B cell (primary cell): ENCODE results near the gene PHACTR1. TPM values are rescaled to one million over a fixed set of nuclear protein-coding genes. Genes with fewer than 3 reads are reported as not detected.

Experiments
- ATAC-seq: fragments of 200-7000 bp; cut with Tn5 transposase; one replicate; pipeline ENCODE4 v1.10.0; 2021; ENCODE audit warnings: low read depth, mild to moderate bottlenecking, moderate number of reproducible peaks, moderate library complexity
- CTCF ChIA-PET: fragments of 350-600 bp; sonication (Branson Sonifier 250); formaldehyde crosslinking; loops from one replicate; lab custom pipeline; 2021; ENCODE audit warnings: antibody characterized with exemption, inconsistent platforms; lab: Charles Lee
- POLR2A ChIA-PET: fragments of 350-600 bp; sonication (Branson Sonifier 250); formaldehyde crosslinking; loops from one replicate; lab custom pipeline; 2021; ENCODE audit warnings: antibody characterized with exemption; lab: Charles Lee
- DNase-seq: peaks from one replicate; pipeline ENCODE4 v3.0.0; 2013
- H2AFZ ChIP-seq: 2 replicates; pipeline ENCODE4 v1.6.1; 2012; ENCODE audit warnings: mild to moderate bottlenecking, low read depth, low read length; ENCODE audit not compliant: insufficient read depth, poor library complexity, severe bottlenecking
- H3K27ac ChIP-seq, 2 donors: 1 replicate in 1 of 2; 2 replicates in 1 of 2; pipeline ENCODE4 v1.5.1; 2012 to 2013; ENCODE audit warnings: low read length in 2 of 2, mild to moderate bottlenecking in 2 of 2, moderate library complexity in 1 of 2
- H3K27me3 ChIP-seq, 4 experiments: fragments of 200-600 bp in 1 of 4; sonication (generic) in 1 of 4; replicated peaks in 1 of 4; 1 replicate in 2 of 4; 2 replicates in 2 of 4; pipeline versions ENCODE4 v1.6.1 to v1.7.0; 2013 to 2016; ENCODE audit warnings: low read length in 3 of 4, mild to moderate bottlenecking in 2 of 4, mixed read lengths in 1 of 4, moderate library complexity in 1 of 4; ENCODE audit not compliant: insufficient read depth in 4 of 4, control insufficient read depth in 3 of 4; ENCODE audit errors: control extremely low read depth in 1 of 4
- H3K36me3 ChIP-seq, 2 experiments: replicated peaks in 1 of 2; 1 replicate in 1 of 2; 2 replicates in 1 of 2; pipeline versions ENCODE4 v1.6.1 to v1.7.1; 2013; ENCODE audit warnings: low read length in 1 of 2; ENCODE audit not compliant: insufficient read depth in 2 of 2, control insufficient read depth in 1 of 2; ENCODE audit errors: control extremely low read depth in 1 of 2, extremely low read depth in 1 of 2
- H3K4me1 ChIP-seq, 2 donors: fragments of 200-600 bp in 1 of 2; sonication (generic) in 1 of 2; 1 replicate in 1 of 2; 2 replicates in 1 of 2; pipeline versions ENCODE4 v1.5.1 to v1.6.1; 2013 to 2017; ENCODE audit warnings: low read length in 2 of 2; ENCODE audit not compliant: control insufficient read depth in 2 of 2, insufficient read depth in 2 of 2
- H3K4me2 ChIP-seq: replicated peaks from 2 replicates; pipeline ENCODE3; 2012; ENCODE audit warnings: mild to moderate bottlenecking, low read depth, low read length; ENCODE audit not compliant: poor library complexity, severe bottlenecking
- H3K4me3 ChIP-seq, 5 experiments: fragments of 200-600 bp in 1 of 5; sonication (generic) in 1 of 5; 1 replicate in 3 of 5; 2 replicates in 2 of 5; pipeline versions ENCODE4 v1.5.1 to v1.7.0; 2011 to 2016; ENCODE audit warnings: low read length in 4 of 5, mild to moderate bottlenecking in 4 of 5, low read depth in 2 of 5, control low read depth in 1 of 5, moderate library complexity in 1 of 5; ENCODE audit not compliant: insufficient read depth in 1 of 5; ENCODE audit errors: control extremely low read depth in 1 of 5, extremely low read depth in 1 of 5
- H3K79me2 ChIP-seq: fragments of 200-600 bp; sonication (generic); one replicate; pipeline ENCODE4 v1.6.0; 2016; ENCODE audit warnings: low read length; ENCODE audit not compliant: control insufficient read depth, insufficient read depth
- H3K9ac ChIP-seq: fragments of 200-600 bp; sonication (generic); 2 replicates; pipeline ENCODE4 v1.6.1; 2017; ENCODE audit warnings: mild to moderate bottlenecking, low read length, moderate library complexity
- H3K9me3 ChIP-seq, 3 donors: one replicate each; pipeline versions ENCODE4 v1.6.1 to v1.7.1; 2013; ENCODE audit warnings: low read length in 2 of 3; ENCODE audit not compliant: control insufficient read depth in 2 of 3, insufficient read depth in 1 of 3; ENCODE audit errors: control extremely low read depth in 1 of 3
- H4K20me1 ChIP-seq: 2 replicates; pipeline ENCODE4 v1.6.0; 2012; ENCODE audit warnings: mild to moderate bottlenecking, low read length; ENCODE audit not compliant: insufficient read depth, control insufficient read depth, poor library complexity, severe bottlenecking
- H3K27ac Mint-ChIP-seq: one replicate; pipeline ENCODE4 v1.8.0; 2021; ENCODE audit warnings: mixed read lengths
- H3K27me3 Mint-ChIP-seq: one replicate; pipeline ENCODE4 v1.8.0; 2021; ENCODE audit warnings: mixed read lengths
- H3K4me1 Mint-ChIP-seq: one replicate; pipeline ENCODE4 v1.8.0; 2021; ENCODE audit warnings: mixed read lengths
- H3K4me3 Mint-ChIP-seq: one replicate; pipeline ENCODE4 v1.8.0; 2021; ENCODE audit warnings: mixed read lengths
- H3K9me3 Mint-ChIP-seq: one replicate; pipeline ENCODE4 v1.8.0; 2022; ENCODE audit warnings: mixed read lengths; ENCODE audit not compliant: insufficient read depth
- EZH2 ChIP-seq: IDR thresholded peaks from 2 replicates; pipeline ENCODE4 v1.6.1; 2012; ENCODE audit warnings: borderline replicate concordance, low read depth, mild to moderate bottlenecking, moderate library complexity, low read length; ENCODE audit not compliant: insufficient read depth, poor library complexity, severe bottlenecking
- WGBS: methylation state at CpG from one replicate; pipeline ENCODE4 v1.1.5; 2013; ENCODE audit warnings: missing lambda C conversion rate; ENCODE audit not compliant: insufficient coverage; 5-methylcytosine and 5-hydroxymethylcytosine counted together
- intact Hi-C: fragments of 100-400 bp; cut with micrococcal nuclease; formaldehyde crosslinking; loops from one replicate; pipeline ENCODE4 v1.10.0; 2022
- polyA plus RNA-seq: library from polyadenylated mRNA; depleted of rRNA; stranded (reverse); fragments of >200 nt; gene quantifications from 2 replicates; pipeline ENCODE4 v1.2.3, GENCODE V29; 2012
- total RNA-seq, 2 donors: library from RNA; stranded (reverse); fragments of 120-200 nt in 1 of 2; gene quantifications; 1 replicate in 1 of 2; 2 replicates in 1 of 2; pipeline versions ENCODE4 v1.2.3 to v1.2.4, GENCODE V29; 2013 to 2022
- TF ChIP-seq, protein P1 (sequence below): fragments of 200-600 bp; IDR thresholded peaks from one replicate; pipeline ENCODE4 v1.8.0; 2022; ENCODE audit warnings: antibody characterized with exemption, mild to moderate bottlenecking

The PHACTR1 gene
- total and polyA plus RNA-seq, 2 donors (not counting 1 experiment from before 2014, with no cell fraction given), result 30.2 to 129 TPM

DNA sequence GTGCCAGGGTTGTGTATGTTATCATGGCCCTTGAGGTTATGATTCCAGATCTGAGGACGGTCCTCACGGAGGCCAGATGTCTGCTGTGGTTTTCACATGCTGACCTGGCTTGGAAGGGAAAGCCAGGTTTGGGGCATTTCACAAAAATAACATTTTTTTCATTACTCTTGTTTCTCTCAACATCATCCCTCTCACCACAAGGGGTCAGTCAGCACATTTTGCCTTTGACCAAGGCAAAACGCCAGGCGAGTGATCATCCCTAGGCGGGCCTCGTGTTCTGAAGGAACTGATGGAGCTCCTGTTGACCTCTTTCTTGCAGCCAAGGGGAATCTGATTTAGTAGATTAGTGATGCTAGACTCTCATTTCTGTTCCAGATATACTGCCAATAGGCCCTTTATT is 478.3 kb downstream of the PHACTR1 start:
- H3K79me2 ChIP-seq, result peaks cover 7% of the 10 kb centered on the region
- POLR2A ChIA-PET, result interaction anchor here (0.7 to 1.2 kb wide), 3 partner anchors 83 to 440 kb away, joined by 3 to 5 read pairs (median 4); no protein-coding TSS in a partner anchor
- peaks cover 7 to 14% of the 10 kb centered on the region in 2 donors for H3K4me1 ChIP-seq
- Mint-ChIP-seq H3K9me3 (no peaks in the 10 kb centered on the region), H3K4me1 (peaks cover 13% of the 10 kb centered on the region), H3K4me3 (no peak overlapping the region), H3K27me3 (peaks cover 13% of the 10 kb centered on the region), H3K27ac (peak overlapping the region; percentile 70)
- H3K36me3 ChIP-seq, result no peaks in the 10 kb centered on the region
- no peak for TF ChIP-seq EZH2
- TF ChIP-seq, protein P1, sequence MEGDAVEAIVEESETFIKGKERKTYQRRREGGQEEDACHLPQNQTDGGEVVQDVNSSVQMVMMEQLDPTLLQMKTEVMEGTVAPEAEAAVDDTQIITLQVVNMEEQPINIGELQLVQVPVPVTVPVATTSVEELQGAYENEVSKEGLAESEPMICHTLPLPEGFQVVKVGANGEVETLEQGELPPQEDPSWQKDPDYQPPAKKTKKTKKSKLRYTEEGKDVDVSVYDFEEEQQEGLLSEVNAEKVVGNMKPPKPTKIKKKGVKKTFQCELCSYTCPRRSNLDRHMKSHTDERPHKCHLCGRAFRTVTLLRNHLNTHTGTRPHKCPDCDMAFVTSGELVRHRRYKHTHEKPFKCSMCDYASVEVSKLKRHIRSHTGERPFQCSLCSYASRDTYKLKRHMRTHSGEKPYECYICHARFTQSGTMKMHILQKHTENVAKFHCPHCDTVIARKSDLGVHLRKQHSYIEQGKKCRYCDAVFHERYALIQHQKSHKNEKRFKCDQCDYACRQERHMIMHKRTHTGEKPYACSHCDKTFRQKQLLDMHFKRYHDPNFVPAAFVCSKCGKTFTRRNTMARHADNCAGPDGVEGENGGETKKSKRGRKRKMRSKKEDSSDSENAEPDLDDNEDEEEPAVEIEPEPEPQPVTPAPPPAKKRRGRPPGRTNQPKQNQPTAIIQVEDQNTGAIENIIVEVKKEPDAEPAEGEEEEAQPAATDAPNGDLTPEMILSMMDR, result peak; percentile 73
- H3K4me3 ChIP-seq, result no peak overlapping the region
- CTCF ChIA-PET, result interaction anchor here (0.6 to 7.2 kb wide), 44 partner anchors 9 to 1550 kb away, joined by 3 to 238 read pairs (median 6); partner anchors contain the start of genes SIRT5 and TBC1D7
- peak; percentile 80 for DNase-seq
- no peak overlapping the region for H3K27ac ChIP-seq
- H3K27me3 ChIP-seq, result no peaks in the 10 kb centered on the region
- H2AFZ ChIP-seq, result peak overlapping the region; percentile 31
- 0% methylated on average over 2 of the region's 6 CpGs for WGBS
- H3K4me2 ChIP-seq, result peak overlapping the region; percentile 41
- no peak overlapping the region for H3K9ac ChIP-seq
- H4K20me1 ChIP-seq, result no peaks in the 10 kb centered on the region
- no peaks in the 10 kb centered on the region for H3K9me3 ChIP-seq
- intact Hi-C loops, result loop anchor here (1.0 to 10.0 kb wide), 4 partner anchors 79 to 340 kb away; no protein-coding TSS in a partner anchor
- peak; percentile 70 for ATAC-seq

DNA sequence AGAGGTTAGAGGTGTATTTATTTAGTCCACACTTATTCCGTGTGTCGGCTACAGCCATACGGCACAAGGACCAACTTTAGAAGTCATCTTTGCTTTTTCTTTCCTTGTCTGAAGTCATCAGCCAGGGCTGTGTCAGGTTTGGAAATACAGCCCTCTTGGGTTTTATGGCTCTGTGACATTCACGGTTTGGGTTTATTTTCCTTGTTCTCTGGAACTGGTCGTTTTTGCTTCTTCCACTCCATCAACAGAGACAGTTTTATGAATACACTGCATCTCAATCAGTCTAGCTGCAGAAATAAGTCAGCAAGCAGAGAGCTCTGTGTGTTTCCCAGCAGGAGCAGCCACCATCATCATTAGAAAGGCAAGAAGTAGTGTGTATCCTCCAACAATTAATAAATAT is 479.2 kb downstream of the PHACTR1 start:
- 100% methylated on average over 4 of the region's 5 CpGs for WGBS
- Mint-ChIP-seq H3K9me3 (no peaks in the 10 kb centered on the region), H3K4me3 (no peak overlapping the region), H3K4me1 (peaks cover 13% of the 10 kb centered on the region), H3K27ac (no peak overlapping the region), H3K27me3 (peaks cover 9% of the 10 kb centered on the region)
- DNase-seq (no peak), ATAC-seq (no peak)
- intact Hi-C loops, result loop anchor here (1.0 to 10.0 kb wide), 4 partner anchors 78 to 339 kb away; no protein-coding TSS in a partner anchor
- Histone ChIP-seq H3K79me2 (peaks cover 7% of the 10 kb centered on the region), H2AFZ (no peak overlapping the region), H3K4me2 (no peak overlapping the region), H3K4me3 (no peak overlapping the region), H3K36me3 (no peaks in the 10 kb centered on the region), H3K9me3 (no peaks in the 10 kb centered on the region), H3K9ac (no peak overlapping the region), H3K27ac (no peak overlapping the region), H3K4me1 (peaks cover 7 to 14% of the 10 kb centered on the region in 2 donors), H3K27me3 (no peaks in the 10 kb centered on the region), H4K20me1 (no peaks in the 10 kb centered on the region)
- TF ChIP-seq EZH2, result no peak
- TF ChIP-seq, protein P1, result no peak
- CTCF ChIA-PET, result interaction anchor here (0.8 to 7.2 kb wide), 18 partner anchors 8 to 227 kb away, joined by 3 to 238 read pairs (median 6); partner anchors contain the start of gene TBC1D7
- POLR2A ChIA-PET, result interaction anchor here (1.2 kb wide), 1 partner anchor 83 kb away, joined by 5 read pairs; no protein-coding TSS in a partner anchor
